HepG2 (cell line): ENCODE data around the gene POLR2H. TPM values are rescaled to one million over a fixed set of nuclear protein-coding genes. Genes with fewer than 3 reads are reported as not detected.

Source experiments
- AGO2 ChIP-seq: fragments of 200-400 bp; formaldehyde crosslinking; optimal IDR thresholded peaks from 2 replicates; pipeline ENCODE3; 2017; ENCODE audit warnings: mild to moderate bottlenecking, low read depth, low read length, moderate library complexity
- ASH2L ChIP-seq: fragments of 300-600, 200-600 bp; sonication (generic); IDR thresholded peaks from 2 replicates; pipeline ENCODE4 v1.7.0; 2017; ENCODE audit warnings: low read depth, mild to moderate bottlenecking, moderate library complexity, mixed read lengths, low read length; ENCODE audit not compliant: insufficient read length
- BCL6 ChIP-seq: IDR thresholded peaks from 2 replicates; pipeline ENCODE4 v1.6.1; 2016; ENCODE audit warnings: missing genetic modification reagents, missing compliant biosample characterization
- CEBPG ChIP-seq: IDR thresholded peaks from 2 replicates; pipeline ENCODE4 v1.6.1; 2016
- ELF3 ChIP-seq: IDR thresholded peaks from 2 replicates; pipeline ENCODE4 v1.6.1; 2016; ENCODE audit warnings: missing genetic modification reagents, missing compliant biosample characterization
- GZF1 ChIP-seq: sonication (generic); formaldehyde crosslinking; IDR thresholded peaks from 2 replicates; pipeline ENCODE4 v1.5.1; 2020; ENCODE audit warnings: mild to moderate bottlenecking, missing genetic modification reagents
- HES4 ChIP-seq: sonication (generic); formaldehyde crosslinking; IDR thresholded peaks from 2 replicates; pipeline ENCODE4 v1.9.0; 2021; ENCODE audit warnings: mild to moderate bottlenecking, missing genetic modification reagents, borderline replicate concordance
- HHEX ChIP-seq: IDR thresholded peaks from 2 replicates; pipeline ENCODE4 v1.6.1; 2016; ENCODE audit warnings: control low read depth
- HOXA3 ChIP-seq: sonication (generic); formaldehyde crosslinking; IDR thresholded peaks from 2 replicates; pipeline ENCODE4 v1.5.0; 2020; ENCODE audit warnings: missing genetic modification reagents
- MED1 ChIP-seq: sonication (generic); formaldehyde crosslinking; IDR thresholded peaks from 2 replicates; pipeline ENCODE4 v1.4.0; 2020; ENCODE audit warnings: missing genetic modification reagents
- NFRKB ChIP-seq: fragments of 450-650 bp; IDR thresholded peaks from 2 replicates; pipeline ENCODE4 v1.6.1; 2017
- NFYB ChIP-seq: sonication (generic); formaldehyde crosslinking; IDR thresholded peaks from 2 replicates; pipeline ENCODE4 v1.4.0; 2020; ENCODE audit warnings: missing genetic modification reagents
- RAD21 ChIP-seq: fragments of 450-650 bp; formaldehyde crosslinking; IDR thresholded peaks from 2 replicates; pipeline ENCODE4 v1.5.0; 2020; ENCODE audit warnings: mild to moderate bottlenecking
- SETDB1 ChIP-seq: sonication (generic); formaldehyde crosslinking; IDR thresholded peaks from 2 replicates; pipeline ENCODE4 v1.5.1; 2020; ENCODE audit warnings: missing genetic modification reagents, mild to moderate bottlenecking, borderline replicate concordance
- SMC3 ChIP-seq: IDR thresholded peaks from 2 replicates; pipeline ENCODE4 v1.6.1; 2011; ENCODE audit warnings: low read length, improper control_type of control experiment
- ZFX ChIP-seq: sonication (generic); formaldehyde crosslinking; IDR thresholded peaks from 2 replicates; pipeline ENCODE4 v1.4.0; 2020; ENCODE audit warnings: mild to moderate bottlenecking, low read depth, missing genetic modification reagents, moderate library complexity
- ZNF160 ChIP-seq: sonication (generic); formaldehyde crosslinking; IDR thresholded peaks from 2 replicates; pipeline ENCODE4 v1.8.0; 2022; ENCODE audit warnings: mild to moderate bottlenecking, inconsistent platforms, missing genetic modification reagents
- ZNF282 ChIP-seq: fragments of 450-650 bp; IDR thresholded peaks from 2 replicates; pipeline ENCODE4 v1.6.1; 2018; ENCODE audit not compliant: partially characterized antibody
- ZNF788 ChIP-seq: sonication (generic); formaldehyde crosslinking; IDR thresholded peaks from 2 replicates; pipeline ENCODE4 v1.5.0; 2020; ENCODE audit warnings: mild to moderate bottlenecking, missing genetic modification reagents, borderline replicate concordance
- polyA plus RNA-seq, 8 experiments: library from polyadenylated mRNA; depleted of rRNA in 3 of 8; stranded (reverse) in 7 of 8; unstranded in 1 of 8; fragments of >200 nt; fragmentation: Illumina TruSeq in 4 of 8; extraction: Trizol in 4 of 8; gene quantifications; 2 replicates each; pipeline versions ENCODE4 v1.2.1 to v1.2.3, GENCODE V29; 2011 to 2016; ENCODE audit warnings: low read depth in 4 of 8, missing spikeins in 1 of 8, mixed read lengths in 1 of 8; ENCODE audit not compliant: insufficient read depth in 1 of 8
- total RNA-seq, 5 experiments: library from RNA; depleted of rRNA; stranded (reverse); fragments of >200 nt; fragmentation: Illumina TruSeq; extraction: Trizol; gene quantifications; 2 replicates each; pipeline ENCODE4 v1.2.3, GENCODE V29; 2016; ENCODE audit warnings: low read depth in 1 of 5
- TF ChIP-seq, protein P1 (sequence below): sonication (generic); formaldehyde crosslinking; IDR thresholded peaks from 2 replicates; pipeline ENCODE4 v1.5.1; 2020; ENCODE audit warnings: mild to moderate bottlenecking, missing genetic modification reagents
- TF ChIP-seq, protein P2 (sequence below): sonication (generic); formaldehyde crosslinking; IDR thresholded peaks from 2 replicates; pipeline ENCODE4 v1.5.1; 2020; ENCODE audit warnings: missing genetic modification reagents, mild to moderate bottlenecking, borderline replicate concordance
- TF ChIP-seq, protein P3 (sequence below): sonication (generic); formaldehyde crosslinking; IDR thresholded peaks from 2 replicates; pipeline ENCODE4 v1.5.0; 2020; ENCODE audit warnings: mild to moderate bottlenecking, missing genetic modification reagents, moderate library complexity
- TF ChIP-seq, protein P4 (sequence below): sonication (generic); formaldehyde crosslinking; IDR thresholded peaks from 2 replicates; pipeline ENCODE4 v1.4.0; 2020; ENCODE audit warnings: missing genetic modification reagents

The POLR2H gene
- total and polyA plus RNA-seq, 2 of the 13 experiments (the other 11 are each of a cell fraction or from before 2014, with no cell fraction given): 118 to 194 TPM

DNA sequence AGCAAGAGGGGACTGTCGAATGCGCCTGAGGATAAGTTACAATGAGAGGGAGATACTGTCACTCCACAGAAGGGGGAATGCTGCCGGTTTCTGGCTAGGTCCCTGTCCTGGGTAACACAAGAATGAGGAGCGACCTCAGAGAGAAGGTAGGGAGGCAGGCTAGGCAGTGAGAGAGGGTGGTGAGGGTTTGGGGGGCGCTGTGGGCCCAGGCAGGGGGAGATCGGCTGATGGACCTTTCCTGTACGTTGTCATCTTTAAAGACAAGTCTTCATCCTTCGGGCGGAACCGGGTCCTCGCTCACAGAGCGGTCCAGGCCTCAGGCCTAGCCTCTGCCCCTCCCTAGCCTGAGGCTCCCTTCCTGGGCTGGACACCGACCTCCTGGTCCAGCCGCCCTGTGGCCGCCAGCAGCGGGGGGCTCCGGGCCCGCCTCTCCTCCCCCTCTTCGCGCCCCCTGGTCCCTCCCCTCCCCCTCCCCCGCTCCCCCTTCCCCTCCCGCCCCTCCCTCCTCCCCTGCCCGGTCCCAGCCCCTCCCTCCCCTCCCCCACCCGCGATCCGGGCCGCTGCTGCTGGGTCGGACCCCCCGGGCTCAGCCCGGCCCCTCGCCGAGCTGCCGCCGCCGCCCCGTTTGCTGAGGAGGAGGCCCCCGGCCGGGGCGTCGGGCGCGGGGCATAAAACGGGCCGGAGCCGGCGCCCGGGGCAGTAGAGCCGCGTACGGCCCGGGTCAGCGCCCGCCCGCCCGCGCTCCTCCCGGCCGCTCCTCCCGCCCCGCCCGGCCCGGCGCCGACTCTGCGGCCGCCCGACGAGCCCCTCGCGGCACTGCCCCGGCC lies 18.1 kb downstream of the POLR2H start, which contains the start of gene CHRD (continued):
- TF ChIP-seq, protein P1, sequence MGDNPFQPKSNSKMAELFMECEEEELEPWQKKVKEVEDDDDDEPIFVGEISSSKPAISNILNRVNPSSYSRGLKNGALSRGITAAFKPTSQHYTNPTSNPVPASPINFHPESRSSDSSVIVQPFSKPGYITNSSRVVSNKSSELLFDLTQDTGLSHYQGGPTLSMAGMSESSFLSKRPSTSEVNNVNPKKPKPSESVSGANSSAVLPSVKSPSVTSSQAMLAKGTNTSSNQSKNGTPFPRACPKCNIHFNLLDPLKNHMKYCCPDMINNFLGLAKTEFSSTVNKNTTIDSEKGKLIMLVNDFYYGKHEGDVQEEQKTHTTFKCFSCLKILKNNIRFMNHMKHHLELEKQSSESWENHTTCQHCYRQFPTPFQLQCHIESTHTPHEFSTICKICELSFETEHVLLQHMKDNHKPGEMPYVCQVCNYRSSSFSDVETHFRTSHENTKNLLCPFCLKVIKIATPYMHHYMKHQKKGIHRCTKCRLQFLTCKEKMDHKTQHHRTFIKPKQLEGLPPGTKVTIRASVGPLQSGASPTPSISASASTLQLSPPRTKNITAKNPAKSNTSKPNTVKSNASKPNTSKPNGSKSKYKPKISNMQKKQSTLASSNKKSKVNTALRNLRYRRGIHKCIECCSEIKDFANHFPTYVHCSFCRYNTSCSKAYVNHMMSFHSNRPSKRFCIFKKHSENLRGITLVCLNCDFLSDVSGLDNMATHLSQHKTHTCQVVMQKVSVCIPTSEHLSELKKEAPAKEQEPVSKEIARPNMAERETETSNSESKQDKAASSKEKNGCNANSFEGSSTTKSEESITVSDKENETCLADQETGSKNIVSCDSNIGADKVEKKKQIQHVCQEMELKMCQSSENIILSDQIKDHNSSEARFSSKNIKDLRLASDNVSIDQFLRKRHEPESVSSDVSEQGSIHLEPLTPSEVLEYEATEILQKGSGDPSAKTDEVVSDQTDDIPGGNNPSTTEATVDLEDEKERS (CRISPR knock-in tag): no peak
- TF ChIP-seq NFRKB: no peak
- no peak for TF ChIP-seq ELF3 (CRISPR knock-in tag)
- no peak; the same call in 1 of the 2 replicates for TF ChIP-seq HOXA3 (CRISPR knock-in tag)
- no peak for TF ChIP-seq HHEX (CRISPR knock-in tag)
- TF ChIP-seq, protein P2, sequence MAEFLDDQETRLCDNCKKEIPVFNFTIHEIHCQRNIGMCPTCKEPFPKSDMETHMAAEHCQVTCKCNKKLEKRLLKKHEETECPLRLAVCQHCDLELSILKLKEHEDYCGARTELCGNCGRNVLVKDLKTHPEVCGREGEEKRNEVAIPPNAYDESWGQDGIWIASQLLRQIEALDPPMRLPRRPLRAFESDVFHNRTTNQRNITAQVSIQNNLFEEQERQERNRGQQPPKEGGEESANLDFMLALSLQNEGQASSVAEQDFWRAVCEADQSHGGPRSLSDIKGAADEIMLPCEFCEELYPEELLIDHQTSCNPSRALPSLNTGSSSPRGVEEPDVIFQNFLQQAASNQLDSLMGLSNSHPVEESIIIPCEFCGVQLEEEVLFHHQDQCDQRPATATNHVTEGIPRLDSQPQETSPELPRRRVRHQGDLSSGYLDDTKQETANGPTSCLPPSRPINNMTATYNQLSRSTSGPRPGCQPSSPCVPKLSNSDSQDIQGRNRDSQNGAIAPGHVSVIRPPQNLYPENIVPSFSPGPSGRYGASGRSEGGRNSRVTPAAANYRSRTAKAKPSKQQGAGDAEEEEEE (CRISPR knock-in tag): no peak
- TF ChIP-seq, protein P3, sequence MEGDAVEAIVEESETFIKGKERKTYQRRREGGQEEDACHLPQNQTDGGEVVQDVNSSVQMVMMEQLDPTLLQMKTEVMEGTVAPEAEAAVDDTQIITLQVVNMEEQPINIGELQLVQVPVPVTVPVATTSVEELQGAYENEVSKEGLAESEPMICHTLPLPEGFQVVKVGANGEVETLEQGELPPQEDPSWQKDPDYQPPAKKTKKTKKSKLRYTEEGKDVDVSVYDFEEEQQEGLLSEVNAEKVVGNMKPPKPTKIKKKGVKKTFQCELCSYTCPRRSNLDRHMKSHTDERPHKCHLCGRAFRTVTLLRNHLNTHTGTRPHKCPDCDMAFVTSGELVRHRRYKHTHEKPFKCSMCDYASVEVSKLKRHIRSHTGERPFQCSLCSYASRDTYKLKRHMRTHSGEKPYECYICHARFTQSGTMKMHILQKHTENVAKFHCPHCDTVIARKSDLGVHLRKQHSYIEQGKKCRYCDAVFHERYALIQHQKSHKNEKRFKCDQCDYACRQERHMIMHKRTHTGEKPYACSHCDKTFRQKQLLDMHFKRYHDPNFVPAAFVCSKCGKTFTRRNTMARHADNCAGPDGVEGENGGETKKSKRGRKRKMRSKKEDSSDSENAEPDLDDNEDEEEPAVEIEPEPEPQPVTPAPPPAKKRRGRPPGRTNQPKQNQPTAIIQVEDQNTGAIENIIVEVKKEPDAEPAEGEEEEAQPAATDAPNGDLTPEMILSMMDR: peak; percentile 30; the same call in 1 of the 2 replicates
- TF ChIP-seq, protein P4, sequence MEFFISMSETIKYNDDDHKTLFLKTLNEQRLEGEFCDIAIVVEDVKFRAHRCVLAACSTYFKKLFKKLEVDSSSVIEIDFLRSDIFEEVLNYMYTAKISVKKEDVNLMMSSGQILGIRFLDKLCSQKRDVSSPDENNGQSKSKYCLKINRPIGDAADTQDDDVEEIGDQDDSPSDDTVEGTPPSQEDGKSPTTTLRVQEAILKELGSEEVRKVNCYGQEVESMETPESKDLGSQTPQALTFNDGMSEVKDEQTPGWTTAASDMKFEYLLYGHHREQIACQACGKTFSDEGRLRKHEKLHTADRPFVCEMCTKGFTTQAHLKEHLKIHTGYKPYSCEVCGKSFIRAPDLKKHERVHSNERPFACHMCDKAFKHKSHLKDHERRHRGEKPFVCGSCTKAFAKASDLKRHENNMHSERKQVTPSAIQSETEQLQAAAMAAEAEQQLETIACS (CRISPR knock-in tag): no peak
- peak; percentile 23 for TF ChIP-seq AGO2
- TF ChIP-seq ZFX (CRISPR knock-in tag): peak; percentile 67
- no peak for TF ChIP-seq ZNF160 (CRISPR knock-in tag)
- TF ChIP-seq ZNF282: no peak
- 0 out of 2 replicates have a peak, but pooled peaks have one; percentile 37 for TF ChIP-seq HES4 (CRISPR knock-in tag)
- TF ChIP-seq GZF1 (CRISPR knock-in tag): no peak
- no peak for TF ChIP-seq ASH2L
- TF ChIP-seq SETDB1 (CRISPR knock-in tag): no peak
- 0 out of 2 replicates have a peak, but pooled peaks have one; percentile 28 for TF ChIP-seq MED1 (CRISPR knock-in tag)
- no peak for TF ChIP-seq SMC3
- TF ChIP-seq RAD21: no peak
- TF ChIP-seq BCL6 (CRISPR knock-in tag): no peak
- no peak for TF ChIP-seq NFYB
- no peak for TF ChIP-seq CEBPG (CRISPR knock-in tag)
- TF ChIP-seq ZNF788 (CRISPR knock-in tag): no peak; the same call in 1 of the 2 replicates
